Panc1 (cell line): ENCODE measurements around the gene INTS4. TPM values are rescaled to one million over a fixed set of nuclear protein-coding genes. Genes with fewer than 3 reads are reported as not detected.

Experiments used
- ATAC-seq: fragments of 200-7000 bp; cut with Tn5 transposase; 2 replicates; pipeline ENCODE4 v1.9.1; 2020; ENCODE audit warnings: mild to moderate bottlenecking, moderate library complexity
- BruUV-seq: library from RNA; stranded (reverse); fragments of 400-500 nt; replicated peaks from 2 replicates; lab custom pipeline; 2021; lab: Mats Ljungman, UMichigan
- CTCF ChIA-PET: fragments of 300-600 bp; sonication (Branson Sonifier 250); formaldehyde crosslinking; loops from one replicate; lab custom pipeline; 2022; ENCODE audit warnings: antibody characterized with exemption; lab: Charles Lee
- POLR2A ChIA-PET: fragments of 300-600 bp; sonication (Branson Sonifier 250); formaldehyde crosslinking; loops from one replicate; lab custom pipeline; 2022; ENCODE audit warnings: antibody characterized with exemption; lab: Charles Lee
- DNase-seq: peaks from one replicate; pipeline ENCODE4 v3.0.0-alpha.2; 2010; ENCODE audit warnings: low read depth, low spot score
- H3K27ac ChIP-seq: 2 replicates; pipeline ENCODE4 v1.5.1; 2011; ENCODE audit warnings: mild to moderate bottlenecking, low read length, inconsistent platforms
- H3K27me3 ChIP-seq: fragments of 200-500 bp; sonication (Bioruptor generic); 2 replicates; pipeline ENCODE4 v1.6.0; 2014; ENCODE audit warnings: low read length, inconsistent platforms; ENCODE audit not compliant: control insufficient read depth, insufficient read depth
- H3K36me3 ChIP-seq: fragments of 200-500 bp; sonication (Bioruptor generic); 2 replicates; pipeline ENCODE4 v1.5.1; 2014; ENCODE audit warnings: inconsistent platforms, mild to moderate bottlenecking, low read length, moderate library complexity; ENCODE audit not compliant: control insufficient read depth, insufficient read depth
- H3K4me1 ChIP-seq: 2 replicates; pipeline ENCODE4 v1.5.1; 2011; ENCODE audit warnings: inconsistent platforms, mild to moderate bottlenecking, low read length, moderate library complexity; ENCODE audit not compliant: control insufficient read depth, insufficient read depth
- H3K4me3 ChIP-seq, 2 experiments: 2 replicates each; pipeline ENCODE4 v1.5.1; 2011 to 2012; ENCODE audit warnings: low read depth in 2 of 2, low read length in 2 of 2, mild to moderate bottlenecking in 2 of 2, inconsistent platforms in 1 of 2, moderate library complexity in 1 of 2
- H3K9me3 ChIP-seq: fragments of 200-500 bp; sonication (Bioruptor generic); 2 replicates; pipeline ENCODE4 v1.5.1; 2014; ENCODE audit warnings: low read depth, mild to moderate bottlenecking, inconsistent platforms, low read length, moderate library complexity; ENCODE audit not compliant: control insufficient read depth, insufficient read depth
- POLR2AphosphoS5 ChIP-seq: IDR thresholded peaks from 2 replicates; pipeline ENCODE4 v1.6.1; 2012; ENCODE audit warnings: mild to moderate bottlenecking, low read depth, low read length, moderate library complexity
- SIN3A ChIP-seq: IDR thresholded peaks from 2 replicates; pipeline ENCODE4 v1.6.1; 2012; ENCODE audit warnings: low read depth, mild to moderate bottlenecking, low read length, moderate library complexity, borderline replicate concordance; ENCODE audit not compliant: insufficient read depth
- TCF7L2 ChIP-seq: IDR thresholded peaks from 2 replicates; pipeline ENCODE4 v1.6.1; 2011; ENCODE audit warnings: mild to moderate bottlenecking, low read depth, low read length, inconsistent platforms
- in situ Hi-C: cut with HindIII; loops from 2 replicates; pipeline ENCODE4 v1.10.0; 2016; ENCODE audit warnings: low sequenced_read_pairs, low pct_unique_long_range_greater_than_20kb
- intact Hi-C: fragments of 100-400 bp; cut with micrococcal nuclease; formaldehyde crosslinking; loops from one replicate; pipeline ENCODE4 v1.10.0; 2022; ENCODE audit not compliant: unreplicated experiment
- total RNA-seq: library from RNA; stranded (reverse); gene quantifications from one replicate; pipeline ENCODE4 v1.2.1, GENCODE V29; 2021; ENCODE audit not compliant: unreplicated experiment
- TF ChIP-seq, protein P1 (sequence below), 2 experiments: IDR thresholded peaks; 2 replicates each; pipeline ENCODE4 v1.6.1; 2011 to 2012; ENCODE audit warnings: low read depth in 2 of 2, control low read depth in 1 of 2, low read length in 1 of 2, mild to moderate bottlenecking in 1 of 2, moderate library complexity in 1 of 2; ENCODE audit not compliant: insufficient read depth in 1 of 2
- TF ChIP-seq, protein P2 (sequence below): fragments of 450-650 bp; IDR thresholded peaks from 2 replicates; pipeline ENCODE4 v1.5.1; 2017; ENCODE audit warnings: mild to moderate bottlenecking

The INTS4 gene
- total RNA-seq, 1 experiment from 2014 or later: 48.2 TPM

DNA sequence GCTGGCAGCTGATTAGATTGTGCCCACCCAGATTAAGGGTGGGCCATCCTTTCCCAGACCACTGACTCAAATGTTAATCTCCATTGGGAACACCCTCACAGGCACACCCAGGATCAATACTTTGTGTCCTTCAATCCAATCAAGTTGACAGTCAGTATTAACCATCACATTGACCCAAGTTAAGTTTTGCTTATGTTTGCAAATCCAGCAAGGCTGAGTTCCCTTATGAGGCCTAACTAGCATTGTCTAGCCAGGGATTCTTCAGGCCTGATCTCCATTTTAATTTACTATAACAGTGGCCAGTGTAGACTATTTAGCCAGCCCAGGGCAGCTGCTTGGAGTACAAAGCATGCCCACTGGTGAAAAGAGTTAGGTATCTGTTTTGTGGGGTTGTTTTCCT lies 30.9 kb upstream of the INTS4 start:
- Histone ChIP-seq H3K4me3 (no peak overlapping the region), H3K27me3 (no peaks in the 10 kb centered on the region)
- CTCF ChIA-PET: no interaction called here

DNA sequence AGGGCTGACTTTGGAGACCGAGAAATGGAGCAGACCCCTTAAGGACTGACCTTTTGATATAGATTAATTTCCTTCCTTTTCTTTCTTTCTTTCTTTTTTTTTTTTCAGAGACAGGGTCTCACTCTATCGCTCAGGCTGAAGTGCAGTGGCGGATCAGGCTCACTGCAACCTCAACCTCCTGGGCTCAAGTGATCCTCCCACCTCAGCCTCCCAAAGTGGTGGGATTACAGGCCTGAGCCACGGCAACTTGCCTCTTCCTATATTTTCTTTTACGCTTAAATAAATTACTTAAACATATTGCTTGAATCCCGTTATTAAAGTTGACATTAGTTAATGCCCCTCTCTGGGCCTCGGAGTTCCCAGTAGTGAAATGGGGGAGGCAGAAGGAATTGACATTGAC lies 29.0 kb upstream of the INTS4 start:
- ChIA-PET POLR2A (no interaction called here), CTCF (no interaction called here)
- intact Hi-C loops (no loop called here), in situ Hi-C loops (no loop called here)
- Histone ChIP-seq H3K4me1 (peaks cover 22% of the 10 kb centered on the region), H3K4me3 (peak overlapping the region; percentile 58 to 86), H3K27ac (peak overlapping the region; percentile 77), H3K9me3 (no peaks in the 10 kb centered on the region), H3K36me3 (no peaks in the 10 kb centered on the region), H3K27me3 (no peaks in the 10 kb centered on the region)
- BruUV-seq: no TSS peak
- DNase-seq (no peak), ATAC-seq (peak; percentile 54)
- TF ChIP-seq SIN3A: no peak
- TF ChIP-seq, protein P1, sequence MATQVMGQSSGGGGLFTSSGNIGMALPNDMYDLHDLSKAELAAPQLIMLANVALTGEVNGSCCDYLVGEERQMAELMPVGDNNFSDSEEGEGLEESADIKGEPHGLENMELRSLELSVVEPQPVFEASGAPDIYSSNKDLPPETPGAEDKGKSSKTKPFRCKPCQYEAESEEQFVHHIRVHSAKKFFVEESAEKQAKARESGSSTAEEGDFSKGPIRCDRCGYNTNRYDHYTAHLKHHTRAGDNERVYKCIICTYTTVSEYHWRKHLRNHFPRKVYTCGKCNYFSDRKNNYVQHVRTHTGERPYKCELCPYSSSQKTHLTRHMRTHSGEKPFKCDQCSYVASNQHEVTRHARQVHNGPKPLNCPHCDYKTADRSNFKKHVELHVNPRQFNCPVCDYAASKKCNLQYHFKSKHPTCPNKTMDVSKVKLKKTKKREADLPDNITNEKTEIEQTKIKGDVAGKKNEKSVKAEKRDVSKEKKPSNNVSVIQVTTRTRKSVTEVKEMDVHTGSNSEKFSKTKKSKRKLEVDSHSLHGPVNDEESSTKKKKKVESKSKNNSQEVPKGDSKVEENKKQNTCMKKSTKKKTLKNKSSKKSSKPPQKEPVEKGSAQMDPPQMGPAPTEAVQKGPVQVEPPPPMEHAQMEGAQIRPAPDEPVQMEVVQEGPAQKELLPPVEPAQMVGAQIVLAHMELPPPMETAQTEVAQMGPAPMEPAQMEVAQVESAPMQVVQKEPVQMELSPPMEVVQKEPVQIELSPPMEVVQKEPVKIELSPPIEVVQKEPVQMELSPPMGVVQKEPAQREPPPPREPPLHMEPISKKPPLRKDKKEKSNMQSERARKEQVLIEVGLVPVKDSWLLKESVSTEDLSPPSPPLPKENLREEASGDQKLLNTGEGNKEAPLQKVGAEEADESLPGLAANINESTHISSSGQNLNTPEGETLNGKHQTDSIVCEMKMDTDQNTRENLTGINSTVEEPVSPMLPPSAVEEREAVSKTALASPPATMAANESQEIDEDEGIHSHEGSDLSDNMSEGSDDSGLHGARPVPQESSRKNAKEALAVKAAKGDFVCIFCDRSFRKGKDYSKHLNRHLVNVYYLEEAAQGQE (IDR thresholded peaks at IDR 0.05; ENCODE audit: insufficient read depth in 1 of 2, low read depth in 2 of 2, low read length in 1 of 2): no peak
- TF ChIP-seq, protein P2, sequence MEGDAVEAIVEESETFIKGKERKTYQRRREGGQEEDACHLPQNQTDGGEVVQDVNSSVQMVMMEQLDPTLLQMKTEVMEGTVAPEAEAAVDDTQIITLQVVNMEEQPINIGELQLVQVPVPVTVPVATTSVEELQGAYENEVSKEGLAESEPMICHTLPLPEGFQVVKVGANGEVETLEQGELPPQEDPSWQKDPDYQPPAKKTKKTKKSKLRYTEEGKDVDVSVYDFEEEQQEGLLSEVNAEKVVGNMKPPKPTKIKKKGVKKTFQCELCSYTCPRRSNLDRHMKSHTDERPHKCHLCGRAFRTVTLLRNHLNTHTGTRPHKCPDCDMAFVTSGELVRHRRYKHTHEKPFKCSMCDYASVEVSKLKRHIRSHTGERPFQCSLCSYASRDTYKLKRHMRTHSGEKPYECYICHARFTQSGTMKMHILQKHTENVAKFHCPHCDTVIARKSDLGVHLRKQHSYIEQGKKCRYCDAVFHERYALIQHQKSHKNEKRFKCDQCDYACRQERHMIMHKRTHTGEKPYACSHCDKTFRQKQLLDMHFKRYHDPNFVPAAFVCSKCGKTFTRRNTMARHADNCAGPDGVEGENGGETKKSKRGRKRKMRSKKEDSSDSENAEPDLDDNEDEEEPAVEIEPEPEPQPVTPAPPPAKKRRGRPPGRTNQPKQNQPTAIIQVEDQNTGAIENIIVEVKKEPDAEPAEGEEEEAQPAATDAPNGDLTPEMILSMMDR: no peak; the same call in 1 of the 2 replicates
- no peak for TF ChIP-seq POLR2AphosphoS5
- TF ChIP-seq TCF7L2: no peak

More for the DNA sequence above, 30.9 kb upstream of the INTS4 start:
- POLR2A ChIA-PET: interaction anchor here (0.5 kb wide), 1 partner anchor 32 kb away, joined by 4 read pairs; no protein-coding TSS in a partner anchor
- no peaks in the 10 kb centered on the region for H3K9me3 ChIP-seq
- ATAC-seq: no peak
- no TSS peak for BruUV-seq
- H3K4me1 ChIP-seq: peaks cover 17% of the 10 kb centered on the region
- no peak for DNase-seq
- in situ Hi-C loops: no loop called here
- H3K36me3 ChIP-seq: no peaks in the 10 kb centered on the region
- H3K27ac ChIP-seq: no peak overlapping the region
- TF ChIP-seq POLR2AphosphoS5: no peak
- no peak for TF ChIP-seq SIN3A
- TF ChIP-seq TCF7L2: no peak
- TF ChIP-seq, protein P1 (IDR thresholded peaks at IDR 0.05; ENCODE audit: insufficient read depth in 1 of 2, low read depth in 2 of 2, low read length in 1 of 2): no peak
- TF ChIP-seq, protein P2: no peak
- intact Hi-C loops: no loop called here
